ENCODE results near the gene TGFB2.

Gene TGFB2

GRCh38 chr1:218392780-218393179 is 47.6 kb downstream of the TGFB2 start:
- DNase-seq: peak in 2 of 3 experiments; percentile 64 to 87

- no peak for DNase-seq
Observed at GRCh38 chr1:218394416-218394815, 49.3 kb downstream of the TGFB2 start.

- DNase-seq: no peak
Observed at GRCh38 chr1:218394989-218395388, 49.9 kb downstream of the TGFB2 start.

GRCh38 chr1:218395916-218396315 is 50.8 kb downstream of the TGFB2 start:
- no peak for DNase-seq

- no peak for DNase-seq
Observed at GRCh38 chr1:218397752-218398339, 52.7 kb downstream of the TGFB2 start.

GRCh38 chr1:218400624-218401023 is 55.5 kb downstream of the TGFB2 start:
- no peak for DNase-seq

- DNase-seq: no peak
Observed at GRCh38 chr1:218401441-218401997, 56.4 kb downstream of the TGFB2 start.

GRCh38 chr1:218401998-218402785 is 57.1 kb downstream of the TGFB2 start:
- peak in 2 of 3 experiments; percentile 80 to 91 for DNase-seq

- no peak for DNase-seq
Observed at GRCh38 chr1:218402786-218403120, 57.6 kb downstream of the TGFB2 start.

- DNase-seq: no peak
Observed at GRCh38 chr1:218403300-218403699, 58.2 kb downstream of the TGFB2 start.

- no peak for DNase-seq
Observed at GRCh38 chr1:218407630-218408029, 62.5 kb downstream of the TGFB2 start.

- no peak for DNase-seq
Observed at GRCh38 chr1:218408135-218408534, 63.0 kb downstream of the TGFB2 start.

GRCh38 chr1:218408942-218409341 is 63.8 kb downstream of the TGFB2 start:
- peak in 1 of 3 experiments; percentile 19 for DNase-seq

- DNase-seq: no peak
Observed at GRCh38 chr1:218409946-218410510, 64.9 kb downstream of the TGFB2 start.

- no peak for DNase-seq
Observed at GRCh38 chr1:218411101-218411500, 66.0 kb downstream of the TGFB2 start.

GRCh38 chr1:218412171-218412570 is 67.0 kb downstream of the TGFB2 start:
- DNase-seq: no peak

GRCh38 chr1:218413179-218413578 is 68.0 kb downstream of the TGFB2 start:
- DNase-seq: no peak

GRCh38 chr1:218414060-218414728 is 69.1 kb downstream of the TGFB2 start:
- no peak for DNase-seq

GRCh38 chr1:218415726-218416125 is 70.6 kb downstream of the TGFB2 start:
- no peak for DNase-seq

- no peak for DNase-seq
Observed at GRCh38 chr1:218421531-218421930, 76.4 kb downstream of the TGFB2 start.

- DNase-seq: no peak
Observed at GRCh38 chr1:218424502-218424901, 79.4 kb downstream of the TGFB2 start.

- no peak for DNase-seq
Observed at GRCh38 chr1:218425647-218426342, 80.7 kb downstream of the TGFB2 start.

GRCh38 chr1:218426343-218426657 is 81.2 kb downstream of the TGFB2 start:
- peak in 1 of 3 experiments; percentile 17 for DNase-seq

All from NCI-H1417 (cell line).